Aorta (tissue), 5 donors: ENCODE results near the gene ERN1. TPM values are rescaled to one million over a fixed set of nuclear protein-coding genes. Genes with fewer than 3 reads are reported as not detected.
A peak's percentile ranks its signal among the peaks of the same experiment; 100 is the strongest.
"Not testable (repeated sequence)": the region's sequence is repeated elsewhere in the genome, so short reads cannot be mapped to it uniquely, and the experiment has no call there.

ENCODE experiments used
- ATAC-seq: fragments of 200-7000 bp; cut with Tn5 transposase; one replicate; pipeline ENCODE4 v1.9.1; 2022; ENCODE audit warnings: moderate library complexity; ENCODE audit not compliant: low FRiP score
- DNase-seq, 2 donors: peaks; one replicate each; pipeline ENCODE4 v3.0.0-alpha.2; 2020
- H3K27ac ChIP-seq, 2 donors: one replicate each; pipeline ENCODE4 v1.5.1; 2013; ENCODE audit warnings: low read length in 2 of 2, mild to moderate bottlenecking in 2 of 2, moderate library complexity in 2 of 2, control low read depth in 1 of 2, inconsistent platforms in 1 of 2, low read depth in 1 of 2
- H3K27me3 ChIP-seq, 2 donors: one replicate each; pipeline ENCODE4 v1.6.1; 2013; ENCODE audit warnings: control low read depth in 1 of 2, low read length in 1 of 2, mild to moderate bottlenecking in 1 of 2, moderate library complexity in 1 of 2; ENCODE audit not compliant: insufficient read depth in 2 of 2, control insufficient read depth in 1 of 2
- H3K36me3 ChIP-seq, 2 donors: one replicate each; pipeline ENCODE4 v1.6.1; 2013; ENCODE audit warnings: control low read depth in 1 of 2, low read length in 1 of 2, mild to moderate bottlenecking in 1 of 2; ENCODE audit not compliant: insufficient read depth in 2 of 2, control insufficient read depth in 1 of 2
- H3K4me1 ChIP-seq, 2 donors: one replicate each; pipeline ENCODE4 v1.6.1; 2013; ENCODE audit warnings: low read length in 2 of 2, control low read depth in 1 of 2, mild to moderate bottlenecking in 1 of 2, moderate library complexity in 1 of 2; ENCODE audit not compliant: insufficient read depth in 2 of 2, control insufficient read depth in 1 of 2
- H3K4me3 ChIP-seq, 2 donors: one replicate each; pipeline ENCODE4 v1.5.1; 2013; ENCODE audit warnings: low read length in 2 of 2, control low read depth in 1 of 2, mild to moderate bottlenecking in 1 of 2
- H3K9me3 ChIP-seq: one replicate; pipeline ENCODE4 v1.6.1; 2013; ENCODE audit warnings: mild to moderate bottlenecking, low read length; ENCODE audit not compliant: control insufficient read depth
- WGBS, 2 donors: extraction: QIAGEN DNeasy Blood & Tissue Kit; methylation state at CpG; one replicate each; pipeline ENCODE4 v1.1.7; 2013; 5-methylcytosine and 5-hydroxymethylcytosine counted together
- intact Hi-C, 2 donors: fragments of 100-400 bp; cut with DNase I; formaldehyde crosslinking; loops; one replicate each; pipeline versions ENCODE4 v1.14.2 to v1.15.0; 2022
- polyA plus RNA-seq, 2 donors: library from polyadenylated mRNA; stranded (reverse); fragments of 200-250 nt; gene quantifications; one replicate each; pipeline ENCODE4 v1.2.3, GENCODE V29; 2013
- total RNA-seq, 2 donors: library from RNA; stranded (reverse); fragmentation: NEBNext Ultra II Directional; extraction: Animal tissue kit (Norgen Biotek cat#: 25700); gene quantifications; one replicate each; pipeline ENCODE4 v1.2.1, GENCODE V29; 2021
- donor health status: healthy with polysubstance abuse.
- donor health status: Bipolar disorder and iron deficiency.
- donor health status: DM: no; HTN: no; CAD: no.
- donor health status: DM: no; HTN: no; CAD: no.
- donor health status: DM: yes; HTN: yes; CAD: no.

ERN1 gene
- total and polyA plus RNA-seq, 4 donors: 1.0 to 31.0 (median 11.5) TPM

DNA sequence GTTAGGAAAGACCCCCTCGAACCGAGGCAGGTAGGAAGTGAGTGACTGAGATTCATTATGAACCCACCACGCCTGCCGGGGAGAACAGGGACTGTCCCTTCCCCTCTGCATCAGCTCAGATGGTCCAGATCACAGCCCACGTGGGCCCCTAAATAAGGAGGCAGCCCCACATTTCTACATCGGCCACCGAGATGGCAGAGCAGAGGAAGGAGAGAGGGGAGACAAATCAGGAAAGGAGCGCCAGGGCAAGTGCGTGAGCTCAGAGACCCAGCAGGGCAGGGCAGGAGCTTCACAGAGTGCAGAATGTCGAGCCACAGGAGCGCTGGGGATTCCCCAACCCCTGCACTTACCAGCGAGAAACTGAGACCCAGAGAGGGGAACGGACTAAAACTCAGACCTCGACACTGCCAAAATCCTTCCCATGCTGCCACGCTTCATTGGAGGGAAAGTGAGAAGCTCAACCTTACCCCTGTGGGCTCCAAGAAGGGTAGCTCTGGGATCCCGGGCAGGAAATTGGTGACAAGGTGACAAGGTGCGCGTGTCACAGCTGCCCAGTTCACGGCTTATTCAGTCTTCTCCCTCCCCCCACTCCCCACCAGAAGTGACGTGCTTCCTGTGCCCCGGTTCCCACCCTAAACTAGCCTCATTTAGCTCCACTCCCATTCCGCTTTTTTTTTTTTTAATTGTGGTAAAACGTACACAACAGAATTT is 109.7 kb downstream of the ERN1 start, which contains the start of gene ICAM2:
Gene ICAM2 (minus strand): TSS at position 578 of the 711 bp plus-strand sequence. CDS start 13,942 bp downstream, outside the sequence.
- intact Hi-C loops: loop anchor here (10.0 kb wide), 2 partner anchors 105 to 265 kb away; partner anchors contain the start of genes CSHL1 (in 1 of the 2) and GH1 (in 1 of the 2)
- H3K27me3 ChIP-seq: no peaks in the 10 kb centered on the region
- no peak within 1 kb of the TSS for H3K27ac ChIP-seq
- H3K4me1 ChIP-seq: no peaks in the 10 kb centered on the region
- WGBS, 2 donors: 33 to 40% methylated on average over 23 of the region's 23 CpGs
- no peak within 1 kb of the TSS for H3K4me3 ChIP-seq
- no peaks in the 10 kb centered on the region for H3K9me3 ChIP-seq
- DNase-seq (peak in 1 of 2 donors; percentile 80), ATAC-seq (peak; percentile 82)
- no peaks in the 10 kb centered on the region for H3K36me3 ChIP-seq

DNA sequence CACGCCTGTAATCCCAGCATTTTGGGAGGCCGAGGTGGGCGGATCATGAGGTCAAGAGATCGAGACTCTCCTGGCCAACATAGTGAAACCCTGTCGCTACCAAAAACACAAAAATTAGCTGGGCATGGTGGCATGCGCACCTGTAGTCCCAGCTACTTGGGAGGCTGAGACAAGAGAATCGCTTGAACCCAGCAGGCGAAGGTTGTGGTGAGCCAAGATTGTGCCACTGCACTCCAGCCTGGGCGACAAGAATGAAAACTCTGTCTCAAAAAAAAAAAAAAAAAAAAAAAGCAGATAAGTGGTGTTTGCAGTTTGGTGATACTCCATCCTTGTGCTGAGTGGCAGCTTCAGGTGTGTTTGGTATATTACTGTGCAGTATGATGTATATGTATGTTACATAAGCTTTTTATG is 110.4 kb downstream of the ERN1 start:
- H3K9me3 ChIP-seq: not testable (repeated sequence)

GRCh38 chr17:64017381-64017980 is 112.5 kb downstream of the ERN1 start:
- ATAC-seq: no peak
- no peaks in the 10 kb centered on the region for H3K4me1 ChIP-seq
- DNase-seq: no peak
- no peaks in the 10 kb centered on the region for H3K27me3 ChIP-seq
- no peaks in the 10 kb centered on the region for H3K36me3 ChIP-seq
- no peaks in the 10 kb centered on the region for H3K9me3 ChIP-seq
- intact Hi-C loops: no loop called here
- H3K4me3 ChIP-seq: no peak overlapping the region
- 89% methylated on average over 2 of the region's 2 CpGs for WGBS, 2 donors
- H3K27ac ChIP-seq: no peak overlapping the region

More for the DNA sequence above, 110.4 kb downstream of the ERN1 start:
- intact Hi-C loops, H3K36me3 ChIP-seq, H3K27me3 ChIP-seq, ATAC-seq, H3K4me3 ChIP-seq, H3K27ac ChIP-seq, DNase-seq, H3K4me1 ChIP-seq: not testable (repeated sequence)
- WGBS, 2 donors: 81 to 83% methylated on average over 9 of the region's 9 CpGs

- DNase-seq: no peak
- WGBS, 2 donors: 82 to 94% methylated on average over 3 of the region's 3 CpGs
- Histone ChIP-seq H3K27me3 (no peaks in the 10 kb centered on the region), H3K27ac (no peak overlapping the region), H3K9me3 (no peaks in the 10 kb centered on the region), H3K4me3 (no peak overlapping the region), H3K4me1 (no peaks in the 10 kb centered on the region), H3K36me3 (no peaks in the 10 kb centered on the region)
- intact Hi-C loops: no loop called here
- ATAC-seq: no peak
Observed at GRCh38 chr17:64016974-64017373, 113.0 kb downstream of the ERN1 start.

DNA sequence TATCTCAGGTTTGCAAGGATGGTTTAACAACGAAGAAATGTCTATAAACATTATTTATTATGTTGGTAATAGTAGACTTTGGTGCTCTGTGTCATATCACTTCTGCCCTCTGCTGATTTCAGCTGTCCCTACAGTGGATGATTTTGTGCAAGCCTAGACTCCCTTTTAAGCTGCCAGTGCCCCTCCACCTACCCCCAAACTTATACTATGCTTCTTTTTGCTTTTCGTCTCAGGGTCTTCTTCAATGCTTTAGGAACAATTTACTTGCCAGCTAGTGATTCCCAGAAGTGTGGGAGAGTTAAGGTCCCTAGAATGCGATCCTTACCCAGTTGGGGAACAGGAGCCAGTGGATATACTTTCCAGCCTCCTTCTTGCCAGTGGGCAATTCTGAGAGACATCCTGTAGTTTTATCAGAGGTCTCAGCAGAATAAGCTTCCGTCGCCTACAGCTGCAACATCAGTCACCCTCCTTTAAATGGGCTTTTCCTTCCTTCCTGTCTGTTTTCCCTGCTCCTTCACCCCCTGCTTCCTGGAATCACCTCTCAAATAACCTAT is 113.6 kb downstream of the ERN1 start:
- no peak for ATAC-seq
- H3K27ac ChIP-seq: no peak overlapping the region
- WGBS, 2 donors: 46 to 53% methylated on average over 5 of the region's 5 CpGs

GRCh38 chr17:64015447-64015846 is 114.5 kb downstream of the ERN1 start:
- intact Hi-C loops: no loop called here
- Histone ChIP-seq H3K36me3 (no peaks in the 10 kb centered on the region), H3K27ac (no peak overlapping the region), H3K9me3 (no peaks in the 10 kb centered on the region), H3K4me1 (no peaks in the 10 kb centered on the region), H3K27me3 (no peaks in the 10 kb centered on the region), H3K4me3 (no peak overlapping the region)
- no peak for ATAC-seq
- 87 to 95% methylated on average over 6 of the region's 6 CpGs for WGBS, 2 donors
- no peak for DNase-seq

More for the DNA sequence above, 113.6 kb downstream of the ERN1 start:
- Histone ChIP-seq H3K36me3 (no peaks in the 10 kb centered on the region), H3K9me3 (no peaks in the 10 kb centered on the region), H3K27me3 (no peaks in the 10 kb centered on the region), H3K4me3 (no peak overlapping the region), H3K4me1 (no peaks in the 10 kb centered on the region)
- intact Hi-C loops: no loop called here
- no peak for DNase-seq

DNA sequence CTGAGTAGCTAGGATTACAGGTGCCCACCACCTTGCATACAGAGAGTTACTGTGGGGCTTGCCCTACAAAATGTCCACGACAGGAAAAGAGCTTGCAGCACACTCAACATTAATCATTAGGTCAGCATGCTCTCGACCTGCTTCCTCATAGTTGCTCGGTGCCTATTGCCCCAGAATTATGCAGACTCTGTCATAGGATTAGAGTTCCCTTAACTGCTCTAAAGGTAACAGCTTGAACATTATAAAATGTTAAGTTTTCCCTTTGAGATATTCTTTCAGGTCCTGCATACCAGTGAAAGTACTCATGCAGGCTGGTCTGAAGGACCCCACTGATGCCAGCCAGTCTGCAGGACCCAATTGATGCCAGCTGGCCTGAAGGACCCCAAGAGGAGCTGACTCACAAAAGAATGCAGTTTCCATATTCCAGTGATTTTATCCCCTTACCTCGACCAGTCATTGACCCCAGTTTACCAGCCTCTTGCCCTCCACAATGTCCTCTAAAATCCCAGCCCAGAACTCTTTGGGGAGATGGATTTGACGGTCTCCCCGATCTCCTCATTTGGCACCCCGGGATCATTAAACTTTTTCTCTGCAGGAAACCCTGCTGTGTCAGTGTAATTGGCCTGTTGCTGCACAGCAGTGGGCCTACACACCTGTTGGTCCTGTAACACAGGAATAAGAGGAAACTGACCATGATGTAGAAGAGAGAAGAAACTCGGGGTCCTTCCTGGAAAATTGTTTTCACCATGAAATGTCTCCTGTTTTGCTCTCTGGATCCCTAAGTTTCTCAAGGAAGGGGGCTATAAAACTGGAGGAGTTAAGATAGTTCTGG is 120.2 kb downstream of the ERN1 start:
- Histone ChIP-seq H3K27me3 (no peaks in the 10 kb centered on the region), H3K4me1 (no peaks in the 10 kb centered on the region), H3K9me3 (no peaks in the 10 kb centered on the region), H3K36me3 (no peaks in the 10 kb centered on the region), H3K4me3 (no peak overlapping the region), H3K27ac (no peak overlapping the region)
- intact Hi-C loops: no loop called here
- WGBS, 2 donors: 56 to 58% methylated on average over 8 of the region's 8 CpGs
- ATAC-seq: no peak
- DNase-seq: no peak

- intact Hi-C loops: no loop called here
- 84 to 85% methylated on average over 4 of the region's 4 CpGs for WGBS, 2 donors
- H3K4me1 ChIP-seq: no peaks in the 10 kb centered on the region
- H3K27me3 ChIP-seq: no peaks in the 10 kb centered on the region
- H3K4me3 ChIP-seq: no peak overlapping the region
- no peaks in the 10 kb centered on the region for H3K36me3 ChIP-seq
- H3K9me3 ChIP-seq: no peaks in the 10 kb centered on the region
- no peak overlapping the region for H3K27ac ChIP-seq
- ATAC-seq: no peak
- DNase-seq: no peak
Observed at GRCh38 chr17:64008830-64009229, 121.1 kb downstream of the ERN1 start.
